IPS-11a (cell line): ENCODE measurements around the gene OBSCN.

Experiments used
- H3K4me3 ChIP-seq: one replicate; pipeline ENCODE4 v1.5.1; 2013; ENCODE audit warnings: low read depth, low read length, control low read depth

OBSCN gene

GRCh38 chr1:228304225-228304624 lies 96.4 kb downstream of the OBSCN start:
- H3K4me3 ChIP-seq, result no peak overlapping the region

- H3K4me3 ChIP-seq, result no peak overlapping the region
Measured at GRCh38 chr1:228304766-228305395, 97.0 kb downstream of the OBSCN start.

GRCh38 chr1:228305721-228306152 lies 97.9 kb downstream of the OBSCN start:
- no peak overlapping the region for H3K4me3 ChIP-seq

GRCh38 chr1:228306275-228307217 lies 98.7 kb downstream of the OBSCN start:
- H3K4me3 ChIP-seq, result no peak overlapping the region

- H3K4me3 ChIP-seq, result no peak overlapping the region
Measured at GRCh38 chr1:228307218-228308023, 99.6 kb downstream of the OBSCN start.

GRCh38 chr1:228308085-228308601 lies 100.3 kb downstream of the OBSCN start:
- no peak overlapping the region for H3K4me3 ChIP-seq

GRCh38 chr1:228308628-228309325 lies 100.9 kb downstream of the OBSCN start:
- no peak overlapping the region for H3K4me3 ChIP-seq

GRCh38 chr1:228309326-228310067 lies 101.7 kb downstream of the OBSCN start:
- H3K4me3 ChIP-seq, result no peak overlapping the region

GRCh38 chr1:228310162-228310792 lies 102.4 kb downstream of the OBSCN start:
- no peak overlapping the region for H3K4me3 ChIP-seq

- H3K4me3 ChIP-seq, result no peak overlapping the region
Measured at GRCh38 chr1:228311091-228311490, 103.2 kb downstream of the OBSCN start.

GRCh38 chr1:228312136-228312764 lies 104.4 kb downstream of the OBSCN start:
- H3K4me3 ChIP-seq, result no peak overlapping the region

- no peak overlapping the region for H3K4me3 ChIP-seq
Measured at GRCh38 chr1:228313536-228314277, 105.9 kb downstream of the OBSCN start.

GRCh38 chr1:228314315-228314657 lies 106.4 kb downstream of the OBSCN start:
- no peak overlapping the region for H3K4me3 ChIP-seq

- no peak overlapping the region for H3K4me3 ChIP-seq
Measured at GRCh38 chr1:228314658-228315483, 107.0 kb downstream of the OBSCN start.

- H3K4me3 ChIP-seq, result no peak overlapping the region
Measured at GRCh38 chr1:228315484-228315944, 107.7 kb downstream of the OBSCN start.

GRCh38 chr1:228315945-228316588 lies 108.2 kb downstream of the OBSCN start:
- H3K4me3 ChIP-seq, result no peak overlapping the region
